SJSA1 (cell line): Measurements from ENCODE around the gene VSIG10L2. TPM values are rescaled to one million over a fixed set of nuclear protein-coding genes. Genes with fewer than 3 reads are reported as not detected.
A peak's percentile ranks its signal among the peaks of the same experiment; 100 is the strongest.
"Not testable (repeated sequence)": the region's sequence is repeated elsewhere in the genome, so short reads cannot be mapped to it uniquely, and the experiment has no call there.

Source experiments
- DNase-seq, 2 experiments: peaks; one replicate each; pipeline ENCODE4 v3.0.0-alpha.2; 2015 to 2020; ENCODE audit warnings: low spot score in 2 of 2, low read depth in 1 of 2
- H3K27ac ChIP-seq: fragments of 250-450 bp; sonication (Bioruptor Pico); 2 replicates; pipeline ENCODE4 v1.5.1; 2020; ENCODE audit warnings: mild to moderate bottlenecking, moderate library complexity
- H3K27me3 ChIP-seq: fragments of 250-450 bp; sonication (Bioruptor Pico); replicated peaks from 2 replicates; pipeline ENCODE4 v1.5.1; 2020; ENCODE audit warnings: mild to moderate bottlenecking, moderate library complexity
- H3K36me3 ChIP-seq: fragments of 250-450 bp; sonication (Bioruptor Pico); 2 replicates; pipeline ENCODE4 v1.5.1; 2020; ENCODE audit warnings: mild to moderate bottlenecking
- H3K4me1 ChIP-seq: fragments of 250-450 bp; sonication (Bioruptor Pico); replicated peaks from 2 replicates; pipeline ENCODE4 v1.6.1; 2021; ENCODE audit warnings: mild to moderate bottlenecking
- H3K4me3 ChIP-seq: fragments of 250-450 bp; sonication (Bioruptor Pico); 2 replicates; pipeline ENCODE4 v1.5.1; 2020; ENCODE audit warnings: mild to moderate bottlenecking
- H3K9me3 ChIP-seq: fragments of 250-450 bp; sonication (Bioruptor Pico); replicated peaks from 2 replicates; pipeline ENCODE4 v1.5.1; 2020; ENCODE audit warnings: mild to moderate bottlenecking
- total RNA-seq: library from RNA; depleted of rRNA; stranded (reverse); fragments of >200 nt; shearing (Covaris generic); gene quantifications from 2 replicates; pipeline ENCODE4 v1.2.3, GENCODE V29; 2014

VSIG10L2 gene
- total RNA-seq, 1 experiment from 2014 or later, result not detected

GRCh38 chr11:125978778-125979407, 33.0 kb downstream of the VSIG10L2 start:
- DNase-seq, result no peak
- Histone ChIP-seq H3K27me3 (no peaks in the 10 kb centered on the region), H3K36me3 (no peaks in the 10 kb centered on the region), H3K27ac (peak overlapping the region; percentile 28), H3K9me3 (no peaks in the 10 kb centered on the region), H3K4me3 (no peak overlapping the region), H3K4me1 (peaks cover 27% of the 10 kb centered on the region)

DNA sequence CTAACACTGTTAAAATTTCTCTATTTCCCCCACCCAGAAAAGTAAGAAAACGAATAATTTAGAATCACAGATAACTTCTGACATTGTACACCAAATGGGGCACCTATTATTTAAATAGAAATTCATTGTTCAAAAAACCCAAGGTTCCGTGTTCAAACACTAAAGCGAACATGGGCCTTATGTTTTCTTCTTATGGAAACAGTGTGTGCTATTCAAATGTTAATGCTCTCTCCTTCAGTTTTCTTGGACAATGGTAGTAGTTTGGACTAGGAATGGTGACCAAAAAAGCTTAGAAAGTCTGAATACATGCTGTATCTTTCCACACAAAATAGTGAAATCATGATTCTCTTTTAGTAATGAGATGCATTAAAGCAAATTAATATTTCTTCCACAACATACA, 33.7 kb downstream of the VSIG10L2 start:
- no peak overlapping the region for H3K4me3 ChIP-seq
- peaks cover 31% of the 10 kb centered on the region for H3K4me1 ChIP-seq
- H3K36me3 ChIP-seq, result no peaks in the 10 kb centered on the region
- no peak for DNase-seq
- H3K9me3 ChIP-seq, result no peaks in the 10 kb centered on the region
- H3K27me3 ChIP-seq, result no peaks in the 10 kb centered on the region
- no peak overlapping the region for H3K27ac ChIP-seq

DNA sequence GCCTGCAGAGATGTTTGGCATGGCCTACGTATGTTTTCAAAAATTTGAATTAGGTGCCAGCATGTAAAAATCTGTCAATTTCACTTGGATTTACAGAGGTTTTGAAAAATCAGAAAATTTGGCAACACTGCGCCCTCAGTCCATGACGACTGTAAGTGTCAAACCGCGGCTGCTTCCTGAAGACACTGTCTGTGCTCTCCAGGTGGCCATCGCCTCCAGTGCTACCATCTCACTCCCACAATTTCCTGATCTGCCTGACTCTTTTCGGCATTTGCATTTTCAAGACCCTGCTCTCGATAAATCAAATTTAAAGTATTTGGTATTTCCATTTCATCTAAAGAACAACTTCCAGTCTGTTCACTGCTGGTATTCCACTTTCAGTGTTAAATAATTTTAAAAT, 34.6 kb downstream of the VSIG10L2 start:
- Histone ChIP-seq H3K4me3 (no peak overlapping the region), H3K36me3 (no peaks in the 10 kb centered on the region), H3K9me3 (no peaks in the 10 kb centered on the region), H3K4me1 (peaks cover 35% of the 10 kb centered on the region), H3K27ac (no peak overlapping the region), H3K27me3 (no peaks in the 10 kb centered on the region)
- DNase-seq, result no peak

DNA sequence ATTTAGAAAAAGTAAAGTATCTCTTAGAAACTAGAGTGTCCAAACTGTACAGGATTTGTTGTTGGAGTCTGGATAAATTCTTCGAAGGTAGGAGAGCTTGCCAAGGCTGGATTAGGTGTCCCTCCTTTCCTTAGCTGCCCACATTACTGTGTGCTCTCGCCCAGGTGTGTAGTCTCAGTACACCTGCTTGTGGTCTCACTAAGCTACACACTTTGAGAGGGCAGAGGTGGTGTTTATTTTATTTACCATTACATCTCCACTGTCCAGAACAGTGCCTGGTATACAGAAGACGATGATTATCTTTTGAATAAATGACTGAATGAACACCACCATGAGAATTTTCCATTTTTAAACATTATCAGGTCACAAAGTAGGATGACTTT, 36.5 kb downstream of the VSIG10L2 start:
- Histone ChIP-seq H3K36me3 (no peaks in the 10 kb centered on the region), H3K4me1 (peaks cover 35% of the 10 kb centered on the region), H3K27me3 (no peaks in the 10 kb centered on the region), H3K9me3 (no peaks in the 10 kb centered on the region), H3K4me3 (no peak overlapping the region), H3K27ac (no peak overlapping the region)
- no peak for DNase-seq

DNA sequence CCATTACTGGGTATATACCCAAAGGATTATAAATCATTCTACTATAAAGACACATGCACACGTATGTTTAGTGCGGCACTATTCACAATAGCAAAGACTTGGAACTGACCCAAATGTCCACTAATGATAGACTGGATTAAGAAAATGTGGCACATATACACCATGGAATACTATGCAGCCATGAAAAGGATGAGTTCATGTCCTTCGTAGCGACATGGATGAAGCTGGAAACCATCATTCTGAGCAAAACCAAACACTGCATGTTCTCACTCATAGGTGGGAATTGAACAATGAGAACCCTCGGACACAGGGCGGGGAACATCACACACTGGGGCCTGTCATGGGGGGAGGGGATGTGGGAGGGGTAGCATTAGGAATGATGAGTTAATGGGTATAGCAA, 40.1 kb downstream of the VSIG10L2 start:
- H3K9me3 ChIP-seq, H3K27me3 ChIP-seq, H3K27ac ChIP-seq, H3K36me3 ChIP-seq, H3K4me3 ChIP-seq, DNase-seq: not testable (repeated sequence)
- H3K4me1 ChIP-seq, result peaks cover 26% of the 10 kb centered on the region

- DNase-seq, result no peak
- no peaks in the 10 kb centered on the region for H3K36me3 ChIP-seq
- no peak overlapping the region for H3K27ac ChIP-seq
- H3K9me3 ChIP-seq, result no peaks in the 10 kb centered on the region
- no peaks in the 10 kb centered on the region; the same call in 1 of the 2 replicates for H3K27me3 ChIP-seq
- H3K4me3 ChIP-seq, result no peak overlapping the region
- peaks cover 26% of the 10 kb centered on the region for H3K4me1 ChIP-seq
Measured at GRCh38 chr11:125987066-125987641, 41.3 kb downstream of the VSIG10L2 start.

GRCh38 chr11:125990244-125990643, 44.4 kb downstream of the VSIG10L2 start:
- Histone ChIP-seq H3K36me3 (no peaks in the 10 kb centered on the region), H3K27me3 (no peaks in the 10 kb centered on the region; the same call in none of the 2 replicates), H3K9me3 (no peaks in the 10 kb centered on the region), H3K27ac (no peak overlapping the region), H3K4me3 (no peak overlapping the region), H3K4me1 (peaks cover 7% of the 10 kb centered on the region)
- DNase-seq, result peak; percentile 36 to 43

GRCh38 chr11:125992893-125993292, 47.0 kb downstream of the VSIG10L2 start:
- H3K4me1 ChIP-seq, result peaks cover 7% of the 10 kb centered on the region

DNA sequence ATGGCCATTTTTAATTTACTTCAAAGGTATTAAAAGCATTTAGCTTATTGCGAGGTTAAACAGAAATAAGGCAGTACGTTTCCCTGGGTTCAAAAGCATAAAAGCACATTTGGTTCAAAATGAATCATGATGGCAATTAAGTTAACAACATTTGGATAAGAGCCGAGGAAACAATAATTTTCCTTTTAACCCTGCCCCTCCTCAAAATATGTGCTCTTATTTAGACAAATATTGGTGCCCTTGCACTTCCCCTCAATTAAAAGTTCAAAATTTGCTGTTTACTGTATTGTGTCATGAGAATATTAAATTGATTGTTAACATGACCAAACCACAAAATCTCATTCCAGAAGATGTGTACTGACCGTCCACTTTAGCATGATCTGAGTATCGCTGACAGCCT, 48.7 kb downstream of the VSIG10L2 start:
- H3K9me3 ChIP-seq, result no peaks in the 10 kb centered on the region
- no peak overlapping the region for H3K4me3 ChIP-seq
- DNase-seq, result no peak
- no peaks in the 10 kb centered on the region; the same call in none of the 2 replicates for H3K27me3 ChIP-seq
- no peak overlapping the region for H3K27ac ChIP-seq
- no peaks in the 10 kb centered on the region for H3K36me3 ChIP-seq
- peaks cover 7% of the 10 kb centered on the region for H3K4me1 ChIP-seq

More at GRCh38 chr11:125992893-125993292, 47.0 kb downstream of the VSIG10L2 start:
- Histone ChIP-seq H3K4me3 (no peak overlapping the region), H3K36me3 (no peaks in the 10 kb centered on the region), H3K27ac (no peak overlapping the region), H3K9me3 (no peaks in the 10 kb centered on the region), H3K27me3 (no peaks in the 10 kb centered on the region; the same call in none of the 2 replicates)
- no peak for DNase-seq

DNA sequence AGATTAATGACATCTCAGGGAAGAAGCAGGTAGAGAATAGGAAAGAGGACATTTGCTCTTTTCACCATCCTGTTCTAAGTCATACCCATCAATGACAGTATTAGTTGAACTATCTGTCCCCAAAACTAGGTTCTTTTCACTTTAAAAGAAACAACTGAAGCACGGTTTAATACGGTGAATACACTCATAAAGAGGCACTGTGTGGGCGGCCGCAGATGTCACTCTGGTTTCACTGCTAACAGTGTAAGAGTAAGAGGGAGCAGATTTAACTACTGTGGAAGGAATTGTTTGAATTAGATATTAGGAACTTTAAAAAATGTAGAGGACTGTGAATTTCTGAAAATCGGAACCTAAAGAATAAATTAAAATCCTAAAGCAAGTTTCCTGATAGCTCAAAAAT, 49.5 kb downstream of the VSIG10L2 start:
- no peak for DNase-seq
- H3K27ac ChIP-seq, result no peak overlapping the region
- no peaks in the 10 kb centered on the region for H3K36me3 ChIP-seq
- H3K4me1 ChIP-seq, result peaks cover 3% of the 10 kb centered on the region
- no peak overlapping the region for H3K4me3 ChIP-seq
- H3K27me3 ChIP-seq, result no peaks in the 10 kb centered on the region; the same call in none of the 2 replicates
- no peaks in the 10 kb centered on the region for H3K9me3 ChIP-seq

- H3K4me3 ChIP-seq, result no peak overlapping the region
- no peaks in the 10 kb centered on the region; the same call in 1 of the 2 replicates for H3K27me3 ChIP-seq
- H3K4me1 ChIP-seq, result no peaks in the 10 kb centered on the region
- no peak overlapping the region for H3K27ac ChIP-seq
- H3K9me3 ChIP-seq, result no peaks in the 10 kb centered on the region
- H3K36me3 ChIP-seq, result no peaks in the 10 kb centered on the region
- no peak for DNase-seq
Measured at GRCh38 chr11:125998267-125998666, 52.4 kb downstream of the VSIG10L2 start.

- Histone ChIP-seq H3K27ac (no peak overlapping the region), H3K9me3 (no peaks in the 10 kb centered on the region), H3K4me3 (no peak overlapping the region), H3K4me1 (no peaks in the 10 kb centered on the region), H3K36me3 (no peaks in the 10 kb centered on the region), H3K27me3 (no peaks in the 10 kb centered on the region; the same call in 1 of the 2 replicates)
- no peak for DNase-seq
Measured at GRCh38 chr11:125999234-125999880, 53.5 kb downstream of the VSIG10L2 start.

- DNase-seq, result no peak
- Histone ChIP-seq H3K27me3 (no peaks in the 10 kb centered on the region), H3K4me1 (no peaks in the 10 kb centered on the region), H3K9me3 (no peaks in the 10 kb centered on the region), H3K4me3 (no peak overlapping the region), H3K27ac (no peak overlapping the region), H3K36me3 (no peaks in the 10 kb centered on the region)
Measured at GRCh38 chr11:126002181-126002580, 56.3 kb downstream of the VSIG10L2 start.
